Endothelial cell of umbilical vein (primary cell): Measurements from ENCODE around the gene SLC25A41. TPM values are rescaled to one million over a fixed set of nuclear protein-coding genes. Genes with fewer than 3 reads are reported as not detected.

ENCODE experiments used
- BruUV-seq: library from RNA; stranded (reverse); fragments of 400-500 nt; replicated peaks from 2 replicates; lab custom pipeline; 2021; lab: Mats Ljungman, UMichigan
- CTCF ChIA-PET: fragments of 300-600, 350-600 bp; sonication (Branson Sonifier 250); formaldehyde crosslinking; loops from one replicate; lab custom pipeline; 2021; ENCODE audit warnings: antibody characterized with exemption, inconsistent platforms; lab: Charles Lee
- POLR2A ChIA-PET: fragments of 300-600, 350-600 bp; sonication (Branson Sonifier 250); formaldehyde crosslinking; loops from one replicate; lab custom pipeline; 2021; ENCODE audit warnings: antibody characterized with exemption, inconsistent platforms; lab: Charles Lee
- DNase-seq: peaks from one replicate; pipeline ENCODE4 v3.0.0-alpha.2; 2011; ENCODE audit warnings: low read depth, low spot score
- FAIRE-seq: peaks from 2 replicates; lab custom pipeline; 2011; peaks lifted over from hg19 to GRCh38; lab: Jason Lieb, UNC
- H2AFZ ChIP-seq: 2 replicates; pipeline ENCODE4 v1.6.0; 2012; ENCODE audit warnings: low read depth, low read length, control low read depth, inconsistent platforms
- H3K27ac ChIP-seq: 2 replicates; pipeline ENCODE4 v1.5.1; 2011; ENCODE audit warnings: low read depth, mild to moderate bottlenecking, control low read depth, low read length, moderate library complexity; ENCODE audit not compliant: insufficient read depth
- H3K27me3 ChIP-seq, 2 experiments: 2 replicates each; pipeline versions ENCODE4 v1.6.0 to v1.6.1; 2011; ENCODE audit warnings: low read length in 2 of 2, mixed read lengths in 1 of 2; ENCODE audit not compliant: control insufficient read depth in 2 of 2, insufficient read depth in 2 of 2
- H3K36me3 ChIP-seq, 2 experiments: 2 replicates in 1 of 2; 3 replicates in 1 of 2; pipeline ENCODE4 v1.5.1; 2011; ENCODE audit warnings: low read length in 2 of 2, mild to moderate bottlenecking in 1 of 2, moderate library complexity in 1 of 2; ENCODE audit not compliant: control insufficient read depth in 2 of 2, insufficient read depth in 2 of 2; ENCODE audit errors: extremely low read depth in 1 of 2
- H3K4me1 ChIP-seq: 3 replicates; pipeline ENCODE4 v1.5.1; 2011; ENCODE audit warnings: mild to moderate bottlenecking, low read length; ENCODE audit not compliant: control insufficient read depth, insufficient read depth; ENCODE audit errors: extremely low read depth
- H3K4me2 ChIP-seq: 2 replicates; pipeline ENCODE4 v1.6.1; 2011; ENCODE audit warnings: low read length, control low read depth, mixed read lengths; ENCODE audit not compliant: insufficient read depth
- H3K4me3 ChIP-seq, 3 experiments: fragments of 200-600 bp in 1 of 3; sonication (generic), shearing (Covaris generic) in 1 of 3; replicated peaks in 1 of 3; 2 replicates each; pipeline ENCODE4 v1.5.1; 2011 to 2016; ENCODE audit warnings: control low read depth in 3 of 3, low read length in 3 of 3, mild to moderate bottlenecking in 2 of 3, inconsistent platforms in 1 of 3, low read depth in 1 of 3, moderate library complexity in 1 of 3; ENCODE audit not compliant: insufficient read depth in 1 of 3
- H3K79me2 ChIP-seq: 2 replicates; pipeline ENCODE4 v1.6.0; 2012; ENCODE audit warnings: low read length, inconsistent platforms; ENCODE audit not compliant: control insufficient read depth, insufficient read depth
- H3K9ac ChIP-seq: replicated peaks from 2 replicates; pipeline ENCODE3; 2011; ENCODE audit warnings: low read length, control low read depth; ENCODE audit not compliant: insufficient read depth; ENCODE audit errors: extremely low read depth
- H3K9me1 ChIP-seq: replicated peaks from 3 replicates; pipeline ENCODE4 v1.6.0; 2011; ENCODE audit warnings: mild to moderate bottlenecking, low read length; ENCODE audit not compliant: control insufficient read depth, insufficient read depth; ENCODE audit errors: extremely low read depth
- H3K9me3 ChIP-seq: replicated peaks from 2 replicates; pipeline ENCODE4 v1.5.1; 2012; ENCODE audit warnings: low read length, inconsistent platforms; ENCODE audit not compliant: control insufficient read depth, insufficient read depth
- H4K20me1 ChIP-seq: replicated peaks from 2 replicates; pipeline ENCODE3; 2011; ENCODE audit warnings: mild to moderate bottlenecking, low read length; ENCODE audit not compliant: control insufficient read depth, insufficient read depth; ENCODE audit errors: extremely low read depth
- EZH2 ChIP-seq: IDR thresholded peaks from 2 replicates; pipeline ENCODE4 v1.6.1; 2012; ENCODE audit warnings: borderline replicate concordance, low read depth, mild to moderate bottlenecking, moderate library complexity, low read length, inconsistent platforms; ENCODE audit not compliant: severe bottlenecking
- FOS ChIP-seq: IDR thresholded peaks from 2 replicates; pipeline ENCODE4 v1.6.1; 2011; ENCODE audit warnings: mild to moderate bottlenecking, low read length, moderate library complexity, borderline replicate concordance; ENCODE audit not compliant: insufficient read depth
- GATA2 ChIP-seq: IDR thresholded peaks from 2 replicates; pipeline ENCODE4 v1.7.0; 2011; ENCODE audit warnings: low read depth, mild to moderate bottlenecking, moderate library complexity, mixed read lengths, low read length; ENCODE audit not compliant: insufficient read length, insufficient read depth
- JUN ChIP-seq: IDR thresholded peaks from 2 replicates; pipeline ENCODE4 v1.6.1; 2011; ENCODE audit warnings: borderline replicate concordance, low read depth; ENCODE audit not compliant: insufficient read length, insufficient read depth
- MYC ChIP-seq: IDR thresholded peaks from one replicate; pipeline ENCODE4 v1.6.1; 2011; ENCODE audit warnings: mild to moderate bottlenecking, low read depth, low read length
- POLR2A ChIP-seq: IDR thresholded peaks from 2 replicates; pipeline ENCODE4 v1.6.1; 2012; ENCODE audit warnings: low read depth, mild to moderate bottlenecking, control low read depth, low read length
- POLR2AphosphoS5 ChIP-seq: IDR thresholded peaks from 2 replicates; pipeline ENCODE4 v1.6.1; 2012; ENCODE audit warnings: low read depth, mild to moderate bottlenecking, control low read depth, low read length, moderate library complexity; ENCODE audit not compliant: insufficient read depth
- dilution Hi-C: fragments of 300-500 bp; cut with MboI; formaldehyde crosslinking; loops from one replicate; pipeline ENCODE4 v1.15.0; 2019; ENCODE audit warnings: low sequenced_read_pairs; ENCODE audit not compliant: extremely low pct_ligation_motif_present
- intact Hi-C: fragments of 100-400 bp; cut with micrococcal nuclease; formaldehyde crosslinking; loops from one replicate; pipeline ENCODE4 v1.10.0; 2022
- polyA plus RNA-seq, 4 experiments: library from polyadenylated mRNA; depleted of rRNA in 3 of 4; stranded (reverse) in 3 of 4; unstranded in 1 of 4; fragments of >200 nt; gene quantifications; 2 replicates each; pipeline versions ENCODE4 v1.2.1 to v1.2.3, GENCODE V29; 2011 to 2012; ENCODE audit warnings: missing spikeins in 1 of 4
- total RNA-seq: library from RNA; stranded (reverse); gene quantifications from 2 replicates; pipeline ENCODE4 v1.2.3, GENCODE V29; 2021
- TF ChIP-seq, protein P1 (sequence below): IDR thresholded peaks from 2 replicates; pipeline ENCODE4 v1.6.1; 2011; ENCODE audit not compliant: insufficient read depth, insufficient read length
- TF ChIP-seq, protein P2 (sequence below), 2 donors: IDR thresholded peaks; 1 replicate in 1 of 2; 2 replicates in 1 of 2; pipeline ENCODE4 v1.5.1; 2011; ENCODE audit warnings: low read length in 2 of 2, mild to moderate bottlenecking in 2 of 2, moderate library complexity in 2 of 2, control low read depth in 1 of 2, inconsistent platforms in 1 of 2, low read depth in 1 of 2; ENCODE audit not compliant: insufficient read depth in 1 of 2; ENCODE audit errors: extremely low read depth in 1 of 2

Gene SLC25A41
- total and polyA plus RNA-seq, 2 donors (not counting 3 experiments of a cell fraction or from before 2014, with no cell fraction given) = 0.21 TPM; not detected in 1

DNA sequence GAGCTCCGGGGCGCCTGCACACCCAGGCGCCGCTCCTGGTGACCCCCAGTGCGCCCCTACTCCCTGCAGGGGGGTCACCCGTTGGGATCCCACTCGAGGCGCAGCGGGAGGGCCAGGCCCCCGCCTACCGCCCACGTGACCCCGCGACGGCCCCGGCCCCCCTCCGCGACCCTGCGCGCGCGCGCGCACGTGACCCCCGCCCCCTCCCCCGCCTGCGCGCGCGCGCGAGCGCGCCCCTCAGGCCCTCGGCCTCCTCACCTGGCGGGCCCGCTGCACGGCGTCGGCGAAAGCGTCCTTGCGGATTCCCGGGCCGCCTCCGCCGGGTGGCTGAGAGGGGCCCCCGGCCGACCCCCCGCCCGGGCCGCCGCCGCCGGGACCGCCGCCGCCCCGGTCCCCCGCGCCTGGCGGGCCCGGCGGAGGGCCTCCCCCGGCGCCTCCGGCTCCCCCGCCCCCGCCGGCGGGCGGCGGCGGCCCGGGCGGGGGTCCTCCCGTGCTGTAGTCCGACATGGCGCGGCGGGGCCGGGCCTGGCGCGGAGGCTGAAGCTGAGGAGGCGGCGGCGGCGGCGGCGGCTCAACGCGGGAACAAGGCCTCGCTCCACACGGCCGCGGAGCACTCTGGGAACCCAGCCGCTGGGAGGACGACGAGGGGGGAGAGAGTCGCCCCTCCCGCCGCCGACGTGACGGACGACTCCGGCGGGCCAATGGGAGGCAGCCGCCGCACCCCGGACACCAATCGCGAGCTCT lies 9.2 kb downstream of the SLC25A41 start, which contains the start of gene KHSRP:
Gene KHSRP (minus strand): TSS at position 617 of the 744 bp plus-strand sequence. CDS start 110 bp downstream, at position 507.
- no peak for FAIRE-seq
- CTCF ChIA-PET = interaction anchor here (0.8 to 1.5 kb wide), 7 partner anchors 12 to 376 kb away, joined by 3 to 5 read pairs (median 3); partner anchors contain the start of genes ALKBH7 and SLC25A23

DNA sequence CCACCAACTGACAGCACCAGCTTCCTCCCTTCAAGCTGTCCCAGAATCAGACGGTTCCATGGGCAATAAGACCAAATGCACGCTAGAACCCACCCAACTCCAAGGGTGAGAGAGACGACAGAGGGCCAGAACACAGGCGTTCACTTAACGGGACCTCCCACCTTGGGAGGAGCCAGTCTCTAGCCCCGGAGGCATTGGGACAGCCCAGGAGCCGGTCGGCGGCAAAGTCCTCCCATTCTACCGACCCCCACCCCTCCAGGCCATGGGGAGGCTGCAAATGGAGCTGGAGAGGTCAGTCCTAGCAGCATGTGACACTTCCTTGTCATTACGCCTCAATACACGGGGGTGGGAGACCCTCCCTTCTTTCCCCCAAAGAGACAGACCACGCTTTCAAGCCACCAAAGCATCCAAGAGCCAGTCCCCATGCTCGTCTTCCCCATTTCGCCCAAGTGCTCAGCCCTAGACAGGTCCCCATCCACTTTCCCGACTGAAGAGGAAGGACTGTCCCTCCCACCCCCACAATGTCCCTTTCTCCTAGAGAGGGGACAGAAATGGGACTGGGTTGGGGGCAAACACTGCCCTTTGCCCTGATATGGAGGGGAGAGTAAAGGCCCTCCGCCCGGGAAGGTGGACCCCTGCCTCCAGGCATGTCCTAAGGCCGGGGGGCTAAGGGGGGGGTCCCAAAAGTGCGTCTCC lies 9.9 kb downstream of the SLC25A41 start:
- TF ChIP-seq EZH2 (no peak), FOS (no peak), POLR2A (no peak), JUN (no peak), MYC (no peak), GATA2 (no peak), POLR2AphosphoS5 (no peak)
- TF ChIP-seq, protein P1, sequence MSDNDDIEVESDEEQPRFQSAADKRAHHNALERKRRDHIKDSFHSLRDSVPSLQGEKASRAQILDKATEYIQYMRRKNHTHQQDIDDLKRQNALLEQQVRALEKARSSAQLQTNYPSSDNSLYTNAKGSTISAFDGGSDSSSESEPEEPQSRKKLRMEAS = no peak
- TF ChIP-seq, protein P2, sequence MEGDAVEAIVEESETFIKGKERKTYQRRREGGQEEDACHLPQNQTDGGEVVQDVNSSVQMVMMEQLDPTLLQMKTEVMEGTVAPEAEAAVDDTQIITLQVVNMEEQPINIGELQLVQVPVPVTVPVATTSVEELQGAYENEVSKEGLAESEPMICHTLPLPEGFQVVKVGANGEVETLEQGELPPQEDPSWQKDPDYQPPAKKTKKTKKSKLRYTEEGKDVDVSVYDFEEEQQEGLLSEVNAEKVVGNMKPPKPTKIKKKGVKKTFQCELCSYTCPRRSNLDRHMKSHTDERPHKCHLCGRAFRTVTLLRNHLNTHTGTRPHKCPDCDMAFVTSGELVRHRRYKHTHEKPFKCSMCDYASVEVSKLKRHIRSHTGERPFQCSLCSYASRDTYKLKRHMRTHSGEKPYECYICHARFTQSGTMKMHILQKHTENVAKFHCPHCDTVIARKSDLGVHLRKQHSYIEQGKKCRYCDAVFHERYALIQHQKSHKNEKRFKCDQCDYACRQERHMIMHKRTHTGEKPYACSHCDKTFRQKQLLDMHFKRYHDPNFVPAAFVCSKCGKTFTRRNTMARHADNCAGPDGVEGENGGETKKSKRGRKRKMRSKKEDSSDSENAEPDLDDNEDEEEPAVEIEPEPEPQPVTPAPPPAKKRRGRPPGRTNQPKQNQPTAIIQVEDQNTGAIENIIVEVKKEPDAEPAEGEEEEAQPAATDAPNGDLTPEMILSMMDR (IDR thresholded peaks at IDR 0.05; ENCODE audit: extremely low read depth in 1 of 2, insufficient read depth in 1 of 2, low read depth in 1 of 2, low read length in 2 of 2) = no peak
- Histone ChIP-seq H2AFZ (no peak overlapping the region), H3K27ac (peak overlapping the region; percentile 6), H3K4me1 (peaks cover 8% of the 10 kb centered on the region), H3K4me3 (peak overlapping the region; percentile 79 to 94 (median 80)), H3K36me3 (peaks cover 14 to 32% of the 10 kb centered on the region in 2 experiments), H3K9ac (peak overlapping the region; percentile 84), H4K20me1 (peaks cover 3% of the 10 kb centered on the region), H3K9me3 (no peaks in the 10 kb centered on the region), H3K4me2 (peak overlapping the region; percentile 87), H3K27me3 (no peaks in the 10 kb centered on the region), H3K79me2 (peaks cover 56% of the 10 kb centered on the region), H3K9me1 (no peaks in the 10 kb centered on the region)
- DNase-seq = peak; percentile 57
- intact Hi-C loops (loop anchor here (5.0 to 10.0 kb wide), 3 partner anchors 259 to 376 kb away; partner anchors contain the start of genes GPR108 and TRIP10), dilution Hi-C loops (no loop called here)
- POLR2A ChIA-PET = no interaction called here
- BruUV-seq = no TSS peak
- CTCF ChIA-PET = no interaction called here
- peak; percentile 72 for FAIRE-seq

More for the DNA sequence above, 9.2 kb downstream of the SLC25A41 start, which contains the start of gene KHSRP:
- H3K4me3 ChIP-seq = peak within 1 kb of the TSS; percentile 79 to 94 (median 80)
- H3K27ac ChIP-seq = peak within 1 kb of the TSS; percentile 6
- peaks cover 3% of the 10 kb centered on the region for H4K20me1 ChIP-seq
- no TSS peak for BruUV-seq
- H3K27me3 ChIP-seq = no peaks in the 10 kb centered on the region
- peaks cover 10 to 26% of the 10 kb centered on the region in 2 experiments for H3K36me3 ChIP-seq
- no peaks in the 10 kb centered on the region for H3K9me1 ChIP-seq
- peak within 1 kb of the TSS; percentile 84 for H3K9ac ChIP-seq
- peaks cover 8% of the 10 kb centered on the region for H3K4me1 ChIP-seq
- no peak for DNase-seq
- H3K9me3 ChIP-seq = no peaks in the 10 kb centered on the region
- dilution Hi-C loops = no loop called here
- H3K79me2 ChIP-seq = peaks cover 49% of the 10 kb centered on the region
- TF ChIP-seq POLR2AphosphoS5 = peak; percentile 57
- TF ChIP-seq JUN = no peak
- no peak for TF ChIP-seq EZH2
- no peak for TF ChIP-seq MYC
- POLR2A ChIA-PET = interaction anchor here (0.6 to 1.5 kb wide), 3 partner anchors 15 to 92 kb away, joined by 3 to 6 read pairs (median 4); partner anchors contain the start of gene ALKBH7
- peak within 1 kb of the TSS; percentile 67 for H2AFZ ChIP-seq
- peak within 1 kb of the TSS; percentile 87 for H3K4me2 ChIP-seq
- intact Hi-C loops = loop anchor here (5.0 to 10.0 kb wide), 3 partner anchors 260 to 377 kb away; partner anchors contain the start of genes GPR108 and TRIP10
